ENCODE data around the gene MZB1.

The MZB1 gene

DNA sequence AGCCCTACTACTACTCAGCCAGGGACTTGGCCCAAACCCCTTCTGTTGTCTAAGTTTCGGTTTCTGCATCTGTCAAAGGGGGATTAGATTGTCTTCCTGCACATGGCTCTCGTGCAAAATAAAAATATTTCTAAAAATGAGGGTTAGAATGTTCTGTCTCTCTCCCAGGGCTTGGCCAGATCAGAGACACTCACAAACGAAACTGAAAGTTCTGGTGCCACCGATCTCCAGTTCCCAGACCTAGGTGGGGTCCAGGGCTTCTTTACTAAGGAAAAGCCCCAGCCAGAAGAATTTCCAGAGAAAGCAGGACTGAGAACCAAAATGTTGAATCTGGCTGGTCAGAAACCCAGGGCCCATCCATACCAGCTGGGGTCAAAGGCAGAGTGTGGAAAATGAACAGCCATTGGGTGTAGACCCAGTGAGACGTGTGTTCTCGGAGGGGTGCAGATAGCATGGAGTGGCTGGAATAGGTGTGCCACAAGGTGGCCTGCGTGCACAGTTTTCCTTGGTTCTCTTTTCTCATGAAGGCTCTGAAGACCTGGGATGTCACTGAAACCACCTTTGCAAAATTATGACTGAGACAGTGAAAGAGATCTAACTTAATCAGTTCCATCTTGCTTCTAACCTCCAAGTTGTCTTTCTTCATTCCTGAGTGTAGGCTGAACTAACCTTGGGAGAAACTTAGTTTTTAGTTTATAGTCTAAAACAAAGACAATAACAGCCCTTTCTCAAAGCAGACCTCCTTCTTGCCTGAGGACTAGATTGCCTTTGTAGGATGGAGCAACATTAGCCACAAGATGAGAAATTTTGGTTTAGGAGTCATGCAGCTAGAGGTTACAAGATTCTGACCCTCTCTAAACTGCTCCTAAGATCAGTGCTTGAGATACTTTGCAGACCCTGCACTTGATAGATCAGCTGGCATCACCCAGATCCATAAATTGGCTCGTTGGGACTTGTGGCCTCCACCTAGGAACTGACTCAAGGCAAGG, 4.4 kb downstream of the MZB1 start:
- H3K27ac ChIP-seq (ENCODE audit: low read depth, low read length): peak overlapping the region; percentile 69
- H3K9me3 ChIP-seq (ENCODE audit: control insufficient read depth in 1 of 2, low read length in 2 of 2): no peaks in the 10 kb centered on the region
- peak overlapping the region; percentile 67 to 70 for H3K4me3 ChIP-seq (ENCODE audit: low read depth in 1 of 2, low read length in 2 of 2)
- peak overlapping the region; percentile 48 to 54 for H3K9ac ChIP-seq (ENCODE audit: low read depth in 1 of 2, low read length in 2 of 2)
- no peaks in the 10 kb centered on the region for H3K27me3 ChIP-seq (ENCODE audit: control insufficient read depth in 1 of 2, insufficient read depth in 2 of 2, low read length in 2 of 2)
- no peaks in the 10 kb centered on the region for H3K36me3 ChIP-seq (ENCODE audit: control insufficient read depth in 1 of 2, insufficient read depth in 2 of 2, low read length in 2 of 2)
- H3K4me1 ChIP-seq (ENCODE audit: control insufficient read depth in 1 of 2, insufficient read depth in 2 of 2, low read length in 2 of 2): peaks cover 51 to 62% of the 10 kb centered on the region in 2 donors

DNA sequence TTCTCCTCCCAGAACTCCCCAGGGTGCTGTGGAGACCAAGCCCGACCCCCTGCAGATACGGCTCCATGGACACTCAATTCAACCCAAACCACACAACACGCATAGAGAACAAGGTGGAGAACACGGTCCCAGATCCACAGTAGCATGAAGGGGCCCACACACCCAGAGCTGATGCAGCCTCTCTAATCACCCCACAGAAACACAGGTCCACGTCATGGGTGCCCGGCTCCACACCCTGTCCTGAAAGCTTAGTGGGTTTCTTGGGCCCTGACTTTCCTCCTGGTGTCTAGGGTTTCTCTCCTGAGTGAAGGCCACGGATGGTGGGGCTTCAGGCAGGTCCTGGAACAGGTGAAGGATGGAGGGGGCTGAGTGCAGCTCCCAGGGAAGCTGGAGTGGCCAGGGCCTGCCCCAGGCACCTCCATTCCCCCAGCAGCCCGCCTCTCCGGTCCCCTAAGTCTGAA, 5.1 kb downstream of the MZB1 start:
- no peaks in the 10 kb centered on the region for H3K27me3 ChIP-seq (ENCODE audit: control insufficient read depth in 1 of 2, insufficient read depth in 2 of 2, low read length in 2 of 2)
- peak overlapping the region; percentile 67 to 70 for H3K4me3 ChIP-seq (ENCODE audit: low read depth in 1 of 2, low read length in 2 of 2)
- H3K27ac ChIP-seq (ENCODE audit: low read depth, low read length): peak overlapping the region; percentile 69
- H3K9ac ChIP-seq (ENCODE audit: low read depth in 1 of 2, low read length in 2 of 2): peak overlapping the region; percentile 48 to 54
- peaks cover 51 to 60% of the 10 kb centered on the region in 2 donors for H3K4me1 ChIP-seq (ENCODE audit: control insufficient read depth in 1 of 2, insufficient read depth in 2 of 2, low read length in 2 of 2)
- no peaks in the 10 kb centered on the region for H3K9me3 ChIP-seq (ENCODE audit: control insufficient read depth in 1 of 2, low read length in 2 of 2)
- H3K36me3 ChIP-seq (ENCODE audit: control insufficient read depth in 1 of 2, insufficient read depth in 2 of 2, low read length in 2 of 2): no peaks in the 10 kb centered on the region

DNA sequence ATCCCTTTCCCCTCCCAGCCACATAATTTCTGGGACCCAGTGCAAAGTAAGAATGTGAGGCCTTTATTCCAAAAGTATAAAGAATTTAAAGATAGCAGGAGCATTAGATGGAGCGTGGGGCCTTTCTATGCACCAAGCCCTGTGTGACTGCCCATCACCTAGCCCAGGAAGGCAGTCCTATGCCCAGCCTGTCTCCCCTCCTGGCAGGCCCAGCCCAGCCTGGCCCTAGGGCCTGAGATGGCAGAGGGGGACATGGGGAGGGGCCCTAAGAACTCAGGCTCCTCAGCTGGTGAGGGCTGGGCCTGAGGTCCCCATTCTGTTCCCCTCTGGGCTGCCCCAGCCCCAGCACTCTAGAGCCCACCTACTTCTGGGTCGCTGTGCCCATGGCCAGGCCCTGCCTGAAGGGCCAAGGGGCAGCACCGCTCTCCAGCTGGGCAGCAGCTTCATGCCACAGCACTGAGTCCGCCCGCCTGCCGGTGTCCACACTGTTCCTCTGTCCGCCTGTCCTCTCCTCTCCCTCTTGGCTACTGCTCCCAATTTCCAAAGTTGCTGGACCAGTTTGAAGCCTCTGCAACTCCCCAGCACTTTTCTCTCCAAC, 5.6 kb downstream of the MZB1 start:
- Histone ChIP-seq H3K27me3 (ENCODE audit: control insufficient read depth in 1 of 2, insufficient read depth in 2 of 2, low read length in 2 of 2) (no peaks in the 10 kb centered on the region), H3K4me3 (ENCODE audit: low read depth in 1 of 2, low read length in 2 of 2) (peak overlapping the region; percentile 67 to 70), H3K9me3 (ENCODE audit: control insufficient read depth in 1 of 2, low read length in 2 of 2) (no peaks in the 10 kb centered on the region), H3K4me1 (ENCODE audit: control insufficient read depth in 1 of 2, insufficient read depth in 2 of 2, low read length in 2 of 2) (peaks cover 57 to 60% of the 10 kb centered on the region in 2 donors), H3K9ac (ENCODE audit: low read depth in 1 of 2, low read length in 2 of 2) (peak overlapping the region; percentile 48 to 54), H3K27ac (ENCODE audit: low read depth, low read length) (no peak overlapping the region), H3K36me3 (ENCODE audit: control insufficient read depth in 1 of 2, insufficient read depth in 2 of 2, low read length in 2 of 2) (no peaks in the 10 kb centered on the region)

DNA sequence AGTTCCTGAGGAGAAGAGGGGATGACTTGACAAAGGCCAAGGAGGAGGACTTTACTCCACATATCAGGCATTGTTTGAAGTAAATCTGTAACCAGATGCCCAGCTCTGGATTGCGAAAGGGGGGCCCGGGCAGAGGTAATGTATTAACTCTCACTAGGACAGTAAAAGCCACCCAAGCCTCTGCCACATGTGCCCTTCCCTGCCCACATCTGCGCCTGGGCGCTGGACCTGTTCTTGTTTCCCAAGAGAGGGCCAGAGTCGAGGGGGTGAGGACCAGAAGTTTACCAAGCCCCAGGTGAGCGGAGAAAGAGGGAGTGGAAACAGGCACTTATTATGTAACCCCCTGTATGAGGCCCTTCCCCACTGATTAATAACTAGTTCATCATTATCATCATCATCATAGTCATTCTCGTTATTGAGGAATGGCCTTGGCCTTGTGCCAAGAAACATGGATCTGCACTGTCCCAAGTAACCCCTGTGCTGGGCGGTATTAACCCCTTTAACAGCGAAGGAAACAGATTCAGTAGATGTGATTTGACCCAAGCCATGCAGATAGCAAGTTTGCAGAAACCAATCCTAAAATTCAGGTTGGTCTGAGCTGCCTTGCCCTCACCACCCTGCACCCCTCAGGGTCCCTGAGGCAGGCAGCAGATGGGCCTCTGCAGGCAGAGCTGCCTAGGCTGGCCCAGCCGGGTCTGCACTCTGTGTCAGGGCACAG, 6.3 kb downstream of the MZB1 start, which contains the start of gene SLC23A1:
SLC23A1 (minus strand) TSS at position 23 of the 718 bp plus-strand sequence. CDS start 44 bp downstream, outside the sequence.
- Histone ChIP-seq H3K9me3 (ENCODE audit: control insufficient read depth in 1 of 2, low read length in 2 of 2) (no peaks in the 10 kb centered on the region), H3K36me3 (ENCODE audit: control insufficient read depth in 1 of 2, insufficient read depth in 2 of 2, low read length in 2 of 2) (no peaks in the 10 kb centered on the region), H3K4me1 (ENCODE audit: control insufficient read depth in 1 of 2, insufficient read depth in 2 of 2, low read length in 2 of 2) (peaks cover 62 to 65% of the 10 kb centered on the region in 2 donors), H3K4me3 (ENCODE audit: low read depth in 1 of 2, low read length in 2 of 2) (peak within 1 kb of the TSS; percentile 5 to 70), H3K27me3 (ENCODE audit: control insufficient read depth in 1 of 2, insufficient read depth in 2 of 2, low read length in 2 of 2) (no peaks in the 10 kb centered on the region), H3K27ac (ENCODE audit: low read depth, low read length) (no peak within 1 kb of the TSS), H3K9ac (ENCODE audit: low read depth in 1 of 2, low read length in 2 of 2) (peak within 1 kb of the TSS in 1 of 2 donors; percentile 48)

GRCh38 chr5:139382807-139383206, 6.9 kb downstream of the MZB1 start:
- Histone ChIP-seq H3K4me3 (ENCODE audit: low read depth in 1 of 2, low read length in 2 of 2) (peak overlapping the region in 1 of 2 donors; percentile 36), H3K27ac (ENCODE audit: low read depth, low read length) (no peak overlapping the region), H3K9me3 (ENCODE audit: control insufficient read depth in 1 of 2, low read length in 2 of 2) (no peaks in the 10 kb centered on the region), H3K9ac (ENCODE audit: low read depth in 1 of 2, low read length in 2 of 2) (peak overlapping the region in 1 of 2 donors; percentile 10), H3K27me3 (ENCODE audit: control insufficient read depth in 1 of 2, insufficient read depth in 2 of 2, low read length in 2 of 2) (no peaks in the 10 kb centered on the region), H3K4me1 (ENCODE audit: control insufficient read depth in 1 of 2, insufficient read depth in 2 of 2, low read length in 2 of 2) (peaks cover 57 to 62% of the 10 kb centered on the region in 2 donors), H3K36me3 (ENCODE audit: control insufficient read depth in 1 of 2, insufficient read depth in 2 of 2, low read length in 2 of 2) (peaks cover 0 to 3% of the 10 kb centered on the region in 2 donors)

- Histone ChIP-seq H3K36me3 (ENCODE audit: control insufficient read depth in 1 of 2, insufficient read depth in 2 of 2, low read length in 2 of 2) (peaks cover 0 to 7% of the 10 kb centered on the region in 2 donors), H3K4me1 (ENCODE audit: control insufficient read depth in 1 of 2, insufficient read depth in 2 of 2, low read length in 2 of 2) (peaks cover 51 to 57% of the 10 kb centered on the region in 2 donors), H3K27me3 (ENCODE audit: control insufficient read depth in 1 of 2, insufficient read depth in 2 of 2, low read length in 2 of 2) (no peaks in the 10 kb centered on the region), H3K9ac (ENCODE audit: low read depth in 1 of 2, low read length in 2 of 2) (peak overlapping the region in 1 of 2 donors; percentile 10), H3K27ac (ENCODE audit: low read depth, low read length) (no peak overlapping the region), H3K4me3 (ENCODE audit: low read depth in 1 of 2, low read length in 2 of 2) (peak overlapping the region; percentile 5 to 36), H3K9me3 (ENCODE audit: control insufficient read depth in 1 of 2, low read length in 2 of 2) (no peaks in the 10 kb centered on the region)
Observed at GRCh38 chr5:139381837-139382761, 7.6 kb downstream of the MZB1 start.

DNA sequence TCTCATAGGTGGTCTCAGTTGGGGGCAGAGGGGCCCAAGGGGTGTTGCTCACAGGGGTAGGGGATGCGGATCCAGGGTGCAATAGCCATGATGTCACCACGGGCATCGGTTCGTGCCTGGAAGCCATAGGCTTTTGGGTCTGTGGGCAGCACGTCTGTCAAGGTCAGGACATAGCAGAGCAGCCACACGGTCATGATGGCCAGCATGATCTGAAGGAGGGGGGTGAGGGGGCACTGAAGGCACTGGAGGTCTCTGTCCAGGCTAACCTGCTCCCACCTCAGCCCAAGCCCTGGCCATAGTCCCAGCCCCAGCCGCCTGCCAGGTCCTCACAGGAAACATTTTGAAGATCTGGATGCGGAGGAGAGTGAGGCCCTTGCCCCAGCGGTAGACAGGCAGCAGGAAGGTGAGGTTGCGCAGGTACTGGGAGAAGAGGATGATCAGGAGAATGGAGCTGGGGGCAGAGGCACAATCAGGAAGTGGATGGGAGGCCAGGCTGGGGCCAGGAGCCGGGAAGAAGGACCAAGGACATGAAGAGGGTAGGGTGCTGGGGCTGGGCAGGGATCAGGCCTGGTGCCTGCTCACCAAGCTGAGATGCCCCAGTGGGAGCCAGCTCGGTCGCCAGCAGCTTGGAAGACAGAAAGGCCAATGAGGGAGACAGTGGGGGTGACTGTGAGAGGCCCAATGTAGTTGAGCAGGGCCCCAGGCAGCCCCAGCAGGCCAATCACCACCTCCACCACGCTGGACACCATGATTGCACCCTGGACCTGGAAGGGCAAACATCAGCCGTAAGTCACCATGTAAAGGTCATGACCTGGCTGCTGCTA, 9.9 kb downstream of the MZB1 start:
- Histone ChIP-seq H3K36me3 (ENCODE audit: control insufficient read depth in 1 of 2, insufficient read depth in 2 of 2, low read length in 2 of 2) (peaks cover 0 to 11% of the 10 kb centered on the region in 2 donors), H3K4me3 (ENCODE audit: low read depth in 1 of 2, low read length in 2 of 2) (peak overlapping the region in 1 of 2 donors; percentile 21), H3K27ac (ENCODE audit: low read depth, low read length) (no peak overlapping the region), H3K9me3 (ENCODE audit: control insufficient read depth in 1 of 2, low read length in 2 of 2) (no peaks in the 10 kb centered on the region), H3K4me1 (ENCODE audit: control insufficient read depth in 1 of 2, insufficient read depth in 2 of 2, low read length in 2 of 2) (peaks cover 43 to 46% of the 10 kb centered on the region in 2 donors), H3K27me3 (ENCODE audit: control insufficient read depth in 1 of 2, insufficient read depth in 2 of 2, low read length in 2 of 2) (no peaks in the 10 kb centered on the region), H3K9ac (ENCODE audit: low read depth in 1 of 2, low read length in 2 of 2) (no peak overlapping the region)

- no peaks in the 10 kb centered on the region for H3K9me3 ChIP-seq (ENCODE audit: control insufficient read depth in 1 of 2, low read length in 2 of 2)
- H3K9ac ChIP-seq (ENCODE audit: low read depth in 1 of 2, low read length in 2 of 2): no peak overlapping the region
- H3K27me3 ChIP-seq (ENCODE audit: control insufficient read depth in 1 of 2, insufficient read depth in 2 of 2, low read length in 2 of 2): no peaks in the 10 kb centered on the region
- no peak overlapping the region for H3K27ac ChIP-seq (ENCODE audit: low read depth, low read length)
- peaks cover 36 to 38% of the 10 kb centered on the region in 2 donors for H3K4me1 ChIP-seq (ENCODE audit: control insufficient read depth in 1 of 2, insufficient read depth in 2 of 2, low read length in 2 of 2)
- peaks cover 0 to 13% of the 10 kb centered on the region in 2 donors for H3K36me3 ChIP-seq (ENCODE audit: control insufficient read depth in 1 of 2, insufficient read depth in 2 of 2, low read length in 2 of 2)
- H3K4me3 ChIP-seq (ENCODE audit: low read depth in 1 of 2, low read length in 2 of 2): peak overlapping the region in 1 of 2 donors; percentile 21
Observed at GRCh38 chr5:139378941-139379361, 10.8 kb downstream of the MZB1 start.

Data from duodenal mucosa (tissue), 2 donors.